T-helper 1 cell (primary cell): ENCODE results near the gene ZBTB40.

Experiments used
- DNase-seq, 5 donors: peaks; one replicate each; pipeline ENCODE4 v3.0.0-alpha.2; 2012 to 2020

The ZBTB40 gene

DNA sequence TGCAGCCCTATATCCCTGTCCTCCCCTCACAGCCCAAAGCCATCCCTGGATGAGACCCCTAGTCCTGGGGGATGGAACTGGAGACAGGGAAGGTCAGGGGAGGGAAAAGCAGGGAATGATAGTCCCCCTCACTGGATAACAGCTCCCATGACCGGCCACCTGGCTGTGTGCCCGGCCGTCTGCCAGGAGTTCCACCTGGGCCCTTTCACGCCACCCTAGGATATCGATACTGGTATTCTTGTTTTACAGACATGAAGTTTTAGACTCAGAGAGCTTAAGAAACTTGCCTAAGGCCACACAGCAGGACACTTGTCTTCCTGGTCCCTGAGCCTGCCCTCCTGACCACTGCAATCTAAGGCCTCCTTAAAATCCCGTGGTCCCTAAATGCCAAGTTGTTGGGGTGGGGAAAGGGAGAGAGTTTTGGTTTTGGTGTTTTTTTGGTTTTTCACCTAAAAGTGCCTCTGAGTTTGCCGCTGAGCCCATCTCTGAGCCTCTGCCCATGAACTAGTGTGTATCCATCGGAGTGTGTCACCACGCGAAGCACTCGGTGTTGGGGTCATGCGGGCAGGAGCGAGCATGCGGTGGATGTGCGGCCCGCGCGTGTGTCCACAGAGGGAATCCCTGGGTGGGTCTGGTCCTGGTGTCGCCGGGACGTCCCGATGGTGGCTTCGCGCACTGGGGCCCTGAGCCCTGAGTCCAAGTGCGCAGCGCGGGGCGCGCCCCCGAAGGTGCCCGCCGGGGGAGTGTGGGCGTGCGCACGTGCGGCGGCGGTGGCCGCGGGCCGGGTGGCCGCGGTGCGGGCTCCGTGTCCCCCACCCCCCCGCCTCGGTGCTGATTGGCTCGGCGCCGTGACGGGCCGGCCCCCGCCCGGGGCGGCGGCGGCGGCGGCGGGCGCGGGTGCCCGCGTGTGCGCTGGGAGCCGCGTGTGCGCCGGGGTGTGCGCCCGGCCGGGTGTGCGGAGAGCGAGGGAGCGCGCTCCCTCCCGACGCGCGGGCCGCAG is 111.2 kb downstream of the ZBTB40 start, which contains the start of gene EPHA8:
EPHA8 (plus strand) TSS at position 906 of the 1,000 bp plus-strand sequence. CDS start 147 bp downstream, outside the sequence.
- no peak for DNase-seq

DNA sequence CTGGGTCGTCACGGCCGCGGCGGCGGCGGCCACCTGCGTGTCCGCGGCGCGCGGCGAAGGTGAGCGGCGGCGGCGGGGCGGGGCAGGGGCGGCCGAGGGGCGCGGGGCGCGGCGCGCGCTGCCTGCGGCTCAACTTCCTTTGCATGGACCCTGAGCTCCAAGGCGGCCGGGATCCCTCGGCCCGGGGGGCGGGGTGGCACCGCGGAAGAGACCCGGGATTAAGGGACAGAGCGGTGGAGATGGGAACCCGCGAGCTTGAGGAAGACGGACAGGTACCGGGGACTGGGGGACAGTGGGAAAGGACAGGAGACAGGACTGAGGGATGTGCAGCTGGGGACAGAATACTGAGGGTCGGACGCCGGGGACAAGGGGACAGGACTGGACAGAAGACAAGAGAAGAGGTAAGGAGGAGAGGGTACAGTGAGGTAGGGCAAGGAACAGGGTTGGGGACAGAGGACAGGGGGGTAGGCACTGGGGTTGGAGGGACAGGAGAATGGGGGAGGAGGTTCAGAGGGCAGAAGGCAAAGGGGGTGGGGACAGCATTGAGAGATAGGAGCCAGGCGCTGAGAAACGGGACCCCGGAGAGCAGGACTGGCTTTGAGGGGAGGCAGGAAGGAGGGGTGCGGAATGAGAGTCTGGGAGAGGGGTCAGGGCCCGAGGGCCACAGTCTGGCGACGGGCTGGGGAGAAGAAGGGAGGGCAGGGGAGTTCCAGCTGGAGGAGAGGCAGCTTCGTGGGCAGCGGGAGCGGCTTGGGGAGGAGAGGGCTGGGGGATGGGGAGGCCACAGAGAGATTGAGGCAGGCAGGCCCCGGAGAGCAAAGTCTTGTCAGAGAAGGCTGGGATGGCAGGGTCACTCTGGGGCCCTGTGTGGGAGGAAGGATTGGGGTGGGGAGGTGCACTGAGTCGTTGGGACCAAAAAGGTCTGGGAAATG is 112.3 kb downstream of the ZBTB40 start:
- DNase-seq = no peak

GRCh38 chr1:22566161-22566560 is 114.5 kb downstream of the ZBTB40 start:
- DNase-seq = no peak

DNA sequence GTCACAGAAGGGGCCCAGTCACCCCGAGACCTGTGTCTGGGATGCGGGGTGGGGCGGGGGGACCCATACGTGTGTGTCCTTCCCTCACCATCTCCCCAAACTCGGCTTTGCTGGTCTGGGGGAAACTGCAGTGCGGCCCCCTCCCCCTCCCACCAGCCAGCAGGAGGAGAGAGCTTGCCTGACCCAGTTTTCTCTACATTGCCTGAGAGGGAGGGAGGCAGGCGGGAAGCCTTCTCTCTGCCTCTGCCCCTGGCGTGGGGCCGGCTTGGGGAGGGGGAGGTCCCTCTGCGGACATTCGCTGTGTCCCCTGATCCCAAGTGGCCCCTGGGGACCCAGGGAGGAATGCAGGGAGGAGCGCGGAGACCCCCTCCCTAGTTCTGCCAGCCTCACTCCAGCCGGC is 115.5 kb downstream of the ZBTB40 start:
- no peak for DNase-seq

DNA sequence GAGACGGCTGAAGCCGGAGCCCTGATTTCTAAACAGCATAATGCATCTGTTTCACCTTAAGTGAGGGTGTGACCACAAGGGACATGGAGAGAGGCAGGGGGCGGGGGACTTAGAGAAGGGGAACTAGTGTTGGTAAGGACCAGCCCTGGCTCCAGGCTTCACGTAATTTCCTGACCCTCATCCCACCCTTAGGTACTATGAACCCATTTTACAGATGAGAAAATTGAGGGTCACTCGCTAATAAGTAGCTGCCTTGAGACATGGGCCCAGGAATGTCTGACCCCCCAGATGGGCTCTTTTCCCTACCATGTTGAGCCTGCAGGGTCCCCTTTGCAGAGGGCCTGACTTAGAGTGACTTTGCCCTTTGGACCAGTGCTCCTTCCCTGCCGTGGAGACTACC is 116.3 kb downstream of the ZBTB40 start:
- no peak for DNase-seq

DNA sequence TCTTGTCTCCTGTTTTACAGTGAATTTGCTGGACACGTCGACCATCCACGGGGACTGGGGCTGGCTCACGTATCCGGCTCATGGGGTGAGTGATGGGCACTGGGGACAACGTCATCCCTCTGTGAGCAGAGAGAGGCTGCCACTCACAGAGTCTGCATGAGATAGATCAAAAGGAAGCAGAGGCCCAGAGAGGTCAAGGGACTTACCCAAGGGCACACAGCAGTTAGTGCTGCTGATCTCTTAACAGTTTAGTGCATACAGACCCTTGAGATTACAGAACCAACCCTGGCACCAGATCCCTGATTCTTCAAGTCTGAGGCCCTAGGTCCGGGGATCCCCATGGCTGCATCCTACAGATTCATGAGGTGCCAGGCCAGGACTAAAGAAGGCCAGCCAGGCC is 117.6 kb downstream of the ZBTB40 start:
- no peak for DNase-seq

GRCh38 chr1:22570140-22570909 is 118.7 kb downstream of the ZBTB40 start:
- DNase-seq = no peak

GRCh38 chr1:22572818-22573217 is 121.2 kb downstream of the ZBTB40 start:
- DNase-seq = no peak

- no peak for DNase-seq
Measured at GRCh38 chr1:22573237-22573636, 121.6 kb downstream of the ZBTB40 start.

DNA sequence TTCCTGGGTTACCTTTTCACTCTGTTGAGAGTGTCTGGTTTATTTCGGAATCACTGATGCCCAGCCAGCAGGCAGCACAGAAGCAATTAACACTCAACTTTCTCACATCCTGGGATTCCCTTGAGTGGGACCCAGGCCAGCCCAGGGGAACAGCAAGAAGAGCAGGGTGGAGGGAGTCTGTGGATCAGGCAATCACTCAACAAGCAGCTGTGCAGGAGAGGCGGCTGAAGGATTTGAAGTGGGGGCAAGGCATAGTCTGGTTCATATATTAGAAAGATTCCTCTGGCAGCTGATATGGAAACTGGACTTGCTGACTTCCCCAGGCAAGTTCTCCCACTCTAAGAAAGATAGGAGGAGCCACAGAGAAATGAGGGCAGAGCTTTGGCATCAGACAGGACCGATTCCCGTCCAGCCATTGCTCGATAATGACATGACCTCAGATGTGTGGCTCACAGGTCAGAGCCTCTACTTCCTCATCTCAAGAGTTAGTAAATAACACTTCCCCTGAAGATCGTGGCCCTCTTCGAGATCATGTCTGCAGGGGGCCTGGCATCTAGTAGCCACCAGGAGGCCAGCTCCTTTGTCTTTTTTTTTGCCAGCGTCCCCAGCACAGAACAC is 124.0 kb downstream of the ZBTB40 start:
- no peak for DNase-seq

GRCh38 chr1:22576150-22576544 is 124.5 kb downstream of the ZBTB40 start:
- DNase-seq = no peak

GRCh38 chr1:22576617-22577016 is 125.0 kb downstream of the ZBTB40 start:
- DNase-seq = no peak

GRCh38 chr1:22578732-22579361 is 127.2 kb downstream of the ZBTB40 start:
- no peak for DNase-seq

DNA sequence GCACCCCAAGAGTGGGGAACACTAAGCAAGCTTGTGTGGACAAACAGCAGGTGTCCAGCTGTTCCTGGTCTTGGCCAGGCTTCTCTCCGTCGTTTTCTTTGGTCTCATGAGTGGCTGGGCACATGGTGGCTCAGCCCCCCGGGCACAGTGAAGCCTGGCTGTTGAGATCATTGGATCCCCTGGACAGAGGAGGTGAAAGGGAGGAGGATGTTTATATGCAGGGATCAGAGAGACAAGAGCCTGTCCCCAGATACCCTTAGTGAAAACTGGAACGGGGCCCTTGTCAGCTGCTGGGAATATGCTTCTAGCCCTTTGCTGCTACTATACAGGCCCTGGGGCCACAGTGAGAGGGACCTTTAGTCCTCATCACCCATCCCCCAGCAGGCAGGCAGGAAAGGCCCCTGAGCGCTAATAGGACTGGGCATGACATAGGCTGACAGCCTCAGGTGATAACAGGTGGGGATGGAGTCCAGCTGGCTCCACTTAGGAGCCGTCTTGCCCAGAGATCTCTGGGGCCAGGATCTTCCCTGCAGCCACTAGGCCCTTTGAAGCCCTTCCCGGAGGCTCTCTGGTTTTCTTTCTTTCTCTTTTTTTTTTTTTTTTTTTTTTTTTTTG is 128.0 kb downstream of the ZBTB40 start:
- DNase-seq = no peak
